ENCODE results near the gene XXYLT1.
A peak's percentile ranks its signal among the peaks of the same experiment; 100 is the strongest.
"Not testable (repeated sequence)": the region's sequence is repeated elsewhere in the genome, so short reads cannot be mapped to it uniquely, and the experiment has no call there.

Gene XXYLT1

DNA sequence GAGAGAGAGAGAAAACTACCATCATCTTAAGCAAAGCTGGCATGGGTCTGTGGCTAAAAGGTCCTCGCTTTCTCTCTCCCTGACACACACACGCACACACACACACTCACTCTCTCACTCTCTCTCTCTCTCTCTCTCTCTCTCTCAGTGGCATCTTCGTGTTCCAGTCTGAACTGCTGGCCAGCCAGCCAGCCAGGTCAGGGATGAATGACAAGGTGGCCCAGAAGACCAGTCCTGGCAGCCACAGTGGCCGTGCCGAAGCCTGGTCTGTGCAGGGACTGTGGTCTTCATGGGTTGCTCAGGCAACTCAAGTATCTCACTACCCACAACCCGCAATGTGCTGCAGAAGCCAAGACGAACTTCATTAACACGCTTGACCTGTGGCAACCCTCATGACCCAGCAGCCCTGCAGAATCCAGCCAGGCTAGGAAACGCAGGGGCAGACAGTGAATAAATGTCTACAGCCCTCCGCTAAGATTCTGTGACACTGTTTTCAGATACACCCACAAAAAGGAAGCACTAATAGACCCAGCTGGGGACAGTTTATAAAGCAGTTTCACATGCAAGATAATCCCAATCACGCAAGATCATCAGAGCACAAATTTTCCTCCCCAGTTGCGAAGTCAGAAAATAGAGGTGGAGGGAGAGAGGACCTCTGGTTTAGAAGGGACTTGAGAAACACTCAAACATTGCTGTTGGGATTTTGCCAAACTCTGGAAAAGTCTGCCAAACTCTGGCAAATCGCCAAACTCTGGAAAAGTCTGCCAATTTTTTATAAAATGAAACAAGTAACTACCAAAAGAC, 66.4 kb downstream of the XXYLT1 start:
- no peak for DNase-seq

DNA sequence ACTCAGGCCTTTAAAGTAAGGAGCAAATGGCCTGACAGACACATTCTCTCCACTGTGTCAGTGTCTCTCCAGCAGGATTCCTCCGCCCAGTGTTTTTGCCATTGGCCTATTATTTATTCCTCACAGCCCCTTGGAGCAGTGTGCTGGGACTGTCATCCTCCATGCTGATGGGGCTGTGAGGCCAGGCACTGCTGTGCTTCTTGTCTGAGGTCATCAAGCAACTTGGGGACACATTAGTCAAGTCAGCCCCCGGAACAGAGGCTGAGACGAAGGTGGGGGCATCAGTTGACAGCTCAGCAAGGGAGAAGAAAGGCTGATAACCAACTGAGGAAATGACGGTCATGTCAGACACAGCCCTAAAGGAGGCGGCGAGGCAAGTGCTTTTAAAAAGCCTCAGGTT, 67.4 kb downstream of the XXYLT1 start:
- DNase-seq: no peak

DNA sequence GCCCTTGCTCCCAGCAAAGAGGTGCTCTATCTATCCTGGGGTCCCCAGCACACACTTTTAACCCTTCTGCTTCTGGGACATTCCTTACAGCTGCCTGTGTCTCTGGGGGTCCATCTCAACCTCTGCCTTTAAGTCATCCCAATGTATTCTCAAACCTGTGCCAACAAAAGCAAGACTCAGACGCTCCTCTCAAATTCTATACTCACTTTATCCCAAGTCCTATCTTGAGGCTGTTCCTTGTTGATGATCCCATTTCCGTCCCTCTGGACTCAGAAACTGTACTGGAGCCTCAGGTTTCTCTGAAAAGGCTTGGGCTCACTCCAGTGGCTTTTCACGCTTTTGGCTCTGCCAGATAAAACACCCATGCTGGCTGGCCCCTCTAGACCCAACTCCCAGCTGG, 69.7 kb downstream of the XXYLT1 start:
- no peak for DNase-seq

DNA sequence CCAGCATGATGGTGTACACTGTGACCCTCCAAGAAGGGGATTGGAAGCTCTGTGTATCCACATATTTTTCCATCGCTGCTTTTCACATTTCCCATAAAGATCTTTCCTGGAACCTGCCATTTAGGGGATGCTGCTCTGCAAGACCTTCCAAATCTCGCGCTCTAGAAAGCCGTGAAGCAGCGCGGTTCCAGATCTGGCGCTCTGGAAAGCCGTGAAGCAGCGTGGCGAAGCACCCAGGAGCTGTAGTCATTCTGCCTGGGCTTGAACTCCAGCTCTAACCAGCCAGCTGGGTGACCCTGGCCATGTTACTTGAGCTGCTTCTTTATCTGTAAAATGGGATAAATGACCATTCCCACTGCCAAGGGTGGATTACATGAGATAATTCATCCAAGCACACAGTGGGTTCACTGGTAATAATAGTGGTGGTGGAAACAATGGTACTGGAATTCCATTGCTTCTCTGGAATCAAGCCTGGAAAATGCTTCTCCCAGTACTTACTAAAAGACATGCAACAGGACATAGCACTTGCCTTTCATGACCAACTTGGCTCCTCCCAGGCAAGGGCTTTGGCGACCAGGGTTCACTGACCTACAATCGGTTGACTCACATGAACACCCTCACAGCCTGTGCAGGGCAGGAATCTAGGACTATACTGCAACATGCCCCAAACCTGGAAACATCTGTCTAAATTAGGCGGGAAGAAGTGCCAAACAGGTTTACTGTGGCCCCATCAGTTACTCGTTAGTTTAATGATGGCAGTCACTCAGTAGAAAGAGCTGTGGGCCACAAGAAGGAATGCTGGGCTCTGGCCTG, 70.7 kb downstream of the XXYLT1 start:
- no peak for DNase-seq

DNA sequence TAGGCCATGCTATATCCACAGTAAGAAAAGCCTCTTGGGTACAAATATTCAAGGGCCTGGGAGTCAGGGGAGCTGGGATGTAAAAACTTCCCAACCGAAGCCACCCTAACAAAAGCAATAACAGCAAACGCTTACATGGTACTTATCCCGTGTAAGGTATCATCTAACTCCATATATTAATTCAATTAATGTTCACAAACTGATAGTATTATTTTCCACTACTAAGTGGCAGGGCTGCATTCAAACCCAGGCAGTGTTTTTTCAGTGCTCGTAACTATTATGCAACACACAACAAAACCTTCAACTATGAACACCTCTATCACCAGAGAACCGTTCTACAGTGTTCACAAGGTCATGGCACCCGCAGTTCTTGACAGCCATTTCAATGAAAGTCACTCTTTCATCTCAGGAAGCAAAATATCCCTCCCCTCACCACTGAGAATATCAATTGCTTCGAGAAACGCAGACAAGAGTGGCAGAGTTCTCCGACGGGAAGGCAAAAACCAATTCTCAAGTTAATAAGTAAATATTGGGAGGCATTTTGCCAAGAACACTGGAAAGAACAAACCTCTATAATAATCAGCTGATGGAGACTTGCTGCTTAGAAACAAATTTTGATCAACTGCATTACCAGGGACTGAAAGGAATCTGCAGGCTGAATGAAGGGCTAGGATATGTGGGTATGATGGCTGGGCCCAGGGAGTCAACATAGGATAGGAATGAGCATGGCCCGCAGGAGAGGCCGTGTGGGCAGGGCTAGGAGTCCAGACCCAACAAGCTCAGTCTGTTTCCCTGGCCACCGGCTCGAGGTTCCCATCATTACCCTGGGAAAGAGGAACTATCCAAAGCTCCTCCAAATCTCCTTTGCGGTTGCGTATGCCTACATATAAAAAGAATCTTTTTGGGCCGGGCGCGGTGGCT, 72.3 kb downstream of the XXYLT1 start:
- DNase-seq: no peak

DNA sequence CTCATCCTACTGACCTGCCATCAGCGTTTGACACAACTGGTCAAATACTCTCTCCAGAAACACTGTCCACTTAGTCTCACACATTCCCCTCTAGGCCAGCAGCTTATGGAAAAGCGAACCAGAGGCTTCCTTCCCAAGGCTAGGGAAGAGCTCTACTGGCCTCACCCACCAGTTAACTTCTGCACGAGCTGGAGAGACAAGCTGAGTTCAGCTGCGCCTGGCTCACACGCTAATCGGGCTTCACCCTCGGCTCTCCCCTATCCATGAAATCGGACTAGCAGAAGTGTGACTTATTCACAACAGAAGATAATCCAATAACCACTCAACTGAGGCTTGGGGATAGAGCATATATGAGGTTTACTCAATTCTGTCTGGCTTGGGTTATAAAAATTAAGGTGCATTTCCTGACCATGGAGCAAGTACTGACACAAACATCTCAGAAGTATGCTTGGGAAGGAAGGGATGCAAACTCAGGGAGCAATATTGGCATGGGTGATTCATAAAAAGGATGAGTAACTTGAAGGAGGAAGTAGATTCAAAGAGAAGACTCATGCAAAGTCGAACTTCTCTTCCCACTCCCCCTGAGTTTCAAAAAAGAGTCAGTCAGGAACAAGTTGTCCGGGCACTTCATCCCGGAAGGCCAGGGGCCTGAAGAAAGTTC, 73.1 kb downstream of the XXYLT1 start:
- no peak for DNase-seq

DNA sequence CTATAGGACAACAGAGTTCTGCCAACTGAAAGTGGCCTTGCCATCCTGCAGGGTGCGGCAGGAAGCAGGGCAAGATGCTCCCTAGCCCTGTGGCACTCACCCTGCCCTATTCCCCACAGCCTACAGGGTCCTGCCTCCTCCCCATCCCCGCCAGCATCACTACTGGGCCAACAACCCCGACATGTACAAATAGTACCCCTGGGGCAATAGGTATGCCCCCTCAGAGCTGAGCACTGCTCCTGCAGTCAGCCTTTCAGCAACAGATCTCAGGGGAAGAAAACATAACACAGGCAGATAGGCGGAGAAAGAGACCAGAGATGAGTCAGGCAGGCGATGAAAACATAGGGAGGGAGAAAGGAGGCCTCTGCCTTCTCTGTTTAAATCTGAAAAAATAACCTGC, 74.7 kb downstream of the XXYLT1 start:
- DNase-seq: no peak

DNA sequence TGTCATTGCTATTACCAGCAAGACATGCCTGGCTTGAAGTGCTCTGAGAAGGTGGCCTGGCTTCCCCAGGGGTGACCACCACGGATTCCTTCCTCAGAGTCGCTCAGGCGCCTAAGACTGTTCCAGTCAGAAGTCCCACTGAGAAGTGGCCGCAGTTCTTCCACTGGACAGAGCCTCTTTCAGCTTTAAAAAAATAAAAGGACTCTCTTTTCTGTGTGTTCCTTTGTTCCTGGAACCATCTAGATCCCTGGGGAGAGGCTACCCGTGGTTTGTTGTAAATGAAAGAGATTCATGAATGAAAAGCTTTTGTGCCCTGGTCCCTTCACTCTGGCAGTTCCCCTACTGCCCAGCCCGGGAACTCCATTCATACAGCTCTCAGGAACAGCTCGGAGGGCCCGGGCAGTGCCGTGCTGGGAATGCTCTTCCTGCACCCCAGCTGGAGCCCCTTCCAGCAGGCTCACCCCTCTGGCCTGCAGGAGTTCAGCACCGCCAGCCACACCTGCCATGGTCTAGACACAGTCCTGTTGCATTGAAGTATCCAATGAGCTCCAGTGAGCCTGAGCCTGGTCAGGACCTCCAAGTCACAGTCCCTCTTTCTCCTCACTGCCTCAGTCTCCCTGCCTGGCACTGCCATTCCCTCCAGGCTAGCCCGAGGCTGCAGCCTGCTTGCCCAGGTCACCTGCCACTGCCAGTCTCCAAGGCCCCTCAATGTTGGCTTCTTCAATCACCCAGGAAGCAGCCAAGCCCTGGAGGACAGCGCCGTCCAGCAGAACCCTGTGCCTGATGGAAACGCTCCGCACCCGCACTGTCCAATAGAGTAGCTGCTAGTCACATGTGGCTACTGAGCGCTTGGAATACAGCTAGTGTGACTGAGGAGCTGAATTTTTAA, 75.4 kb downstream of the XXYLT1 start:
- peak; percentile 77 for DNase-seq

DNA sequence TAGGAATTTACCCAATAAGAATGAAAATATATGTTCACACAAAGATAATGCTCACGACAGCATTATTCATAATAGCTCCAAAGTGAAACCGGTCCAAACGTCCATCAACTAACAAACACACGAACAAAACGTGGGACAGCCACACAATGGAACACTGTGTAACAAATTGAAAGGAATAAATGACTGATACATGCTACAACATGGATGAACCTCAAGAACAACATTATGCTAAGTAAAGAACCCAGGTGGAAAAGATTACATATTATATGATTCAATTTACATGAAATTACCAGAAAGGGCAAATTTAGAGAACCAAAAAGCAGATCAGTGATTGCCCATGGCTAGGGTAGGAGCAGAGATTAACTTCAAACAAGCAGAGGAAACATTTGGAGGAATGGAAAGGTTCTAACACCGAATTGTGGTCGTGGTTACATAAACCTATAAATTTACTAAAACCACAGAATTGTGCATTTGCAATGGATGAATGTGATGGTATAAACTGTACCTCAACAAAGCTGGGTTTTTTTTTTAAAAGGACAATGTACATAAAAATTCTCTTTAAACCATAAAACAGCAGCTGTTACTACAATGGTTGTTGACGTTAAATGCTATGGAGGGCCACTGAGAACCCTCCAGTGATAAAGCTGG, 76.3 kb downstream of the XXYLT1 start:
- peak; percentile 57 for DNase-seq

DNA sequence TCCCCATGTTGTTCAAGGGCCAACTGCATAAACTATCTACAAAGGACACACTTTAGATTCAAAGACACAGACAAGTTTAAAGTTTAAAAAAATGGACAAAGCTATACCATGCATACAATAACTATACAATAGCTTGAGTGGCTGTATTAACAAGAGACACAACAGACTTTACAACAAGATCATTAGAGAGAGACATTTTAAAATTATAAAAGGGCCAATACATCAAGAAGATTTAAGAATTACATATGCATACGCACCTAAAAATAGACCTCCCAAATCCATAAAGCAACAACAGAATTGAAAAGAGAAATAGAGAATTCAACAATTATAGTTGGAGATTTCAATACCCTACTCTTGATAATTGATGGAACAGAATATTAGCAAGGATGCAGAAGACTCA, 79.4 kb downstream of the XXYLT1 start:
- no peak for DNase-seq

DNA sequence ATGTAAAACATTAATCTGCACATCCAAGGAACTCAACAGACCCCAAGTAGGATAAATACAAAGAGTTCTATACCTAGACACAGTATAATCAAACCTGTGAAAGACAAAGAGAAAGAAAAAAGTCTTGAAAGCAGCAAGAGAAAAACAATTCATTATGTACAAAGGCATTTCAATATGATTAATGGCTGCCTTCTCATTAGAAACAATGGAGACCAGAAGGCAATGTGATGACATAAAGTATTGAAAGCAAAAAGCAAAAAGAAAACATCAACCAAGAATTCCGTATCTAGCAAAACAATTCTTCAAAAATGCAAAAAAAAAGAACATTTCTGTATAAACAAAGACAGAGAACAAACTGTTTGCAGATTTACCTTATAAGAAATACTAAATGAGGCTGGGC, 81.1 kb downstream of the XXYLT1 start:
- no peak for DNase-seq

DNA sequence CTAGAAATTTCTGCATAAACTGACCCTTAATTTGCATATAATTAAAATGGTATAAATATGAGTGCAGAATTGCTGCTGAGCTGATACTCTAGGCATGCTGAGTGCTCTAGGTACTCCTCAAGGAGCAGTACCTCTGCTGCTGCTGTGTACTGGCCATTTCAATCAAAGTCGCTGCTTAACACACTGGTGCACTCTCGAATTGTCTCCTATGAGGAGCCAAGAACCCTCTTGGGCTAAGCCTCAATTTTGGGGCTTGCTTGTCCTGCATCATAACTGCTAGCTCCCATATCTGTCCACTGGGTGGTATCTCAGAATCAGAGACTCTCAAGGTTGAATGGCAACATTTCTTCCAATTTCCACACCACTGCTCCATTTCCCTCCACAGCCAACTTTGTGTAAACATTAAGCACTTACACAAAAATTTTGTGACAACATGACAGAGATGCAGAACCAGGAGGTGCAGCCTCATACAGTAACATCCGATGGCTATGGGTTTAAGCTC, 82.5 kb downstream of the XXYLT1 start:
- DNase-seq: no peak

DNA sequence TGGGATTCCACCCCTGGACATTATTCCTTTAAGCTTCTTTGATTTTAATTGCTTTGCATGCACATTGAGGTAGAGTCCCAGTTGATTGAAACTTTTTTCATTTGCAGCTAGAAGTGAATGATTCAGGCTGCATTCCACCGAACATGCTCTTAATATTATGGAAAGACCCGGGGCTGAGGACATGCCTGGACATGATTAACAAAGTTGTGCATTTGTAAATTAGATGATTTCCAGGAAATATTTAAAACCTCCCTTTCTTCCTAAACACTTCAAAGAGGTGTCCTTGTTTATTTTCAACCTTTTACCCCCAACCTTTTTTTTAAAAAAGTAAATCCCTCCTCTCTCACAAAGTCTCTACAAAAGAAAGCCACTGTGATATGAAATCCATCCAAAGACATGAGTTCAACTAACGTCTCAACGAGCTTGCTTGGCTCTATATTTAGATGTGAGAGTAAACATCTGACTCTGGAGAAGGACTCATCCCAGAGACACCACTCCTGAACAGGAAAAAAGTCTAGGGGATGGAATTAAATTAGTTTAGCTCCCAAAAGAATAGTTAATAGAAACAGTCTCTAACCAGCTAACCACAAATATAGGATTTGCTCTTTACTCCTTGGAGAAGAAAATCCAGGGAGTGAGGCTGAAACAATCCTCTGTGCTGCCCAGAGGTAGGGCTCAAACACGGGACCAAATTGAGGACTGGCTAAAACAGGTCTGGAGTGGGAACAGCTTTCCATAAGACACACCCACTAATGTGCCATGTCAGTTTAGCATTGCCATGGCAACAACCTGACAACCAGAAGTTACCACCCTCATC, 83.1 kb downstream of the XXYLT1 start:
- peak; percentile 24 for DNase-seq

DNA sequence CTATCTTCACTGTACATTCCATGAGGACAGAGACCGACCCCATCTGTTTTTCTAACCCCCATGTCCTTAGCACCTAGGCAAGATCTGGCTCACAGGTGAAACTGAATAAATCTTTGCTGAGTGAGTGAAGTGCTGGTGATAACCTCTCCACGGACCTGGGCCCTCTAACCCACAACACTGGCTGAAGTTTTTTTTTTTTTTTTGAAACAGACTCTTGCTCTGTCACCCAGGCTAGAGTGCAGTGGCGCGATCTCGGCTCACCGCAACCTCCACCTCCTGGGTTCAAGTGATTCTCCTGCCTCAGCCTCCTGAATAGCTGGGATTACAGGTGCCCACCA, 84.3 kb downstream of the XXYLT1 start:
- DNase-seq: not testable (repeated sequence)

DNA sequence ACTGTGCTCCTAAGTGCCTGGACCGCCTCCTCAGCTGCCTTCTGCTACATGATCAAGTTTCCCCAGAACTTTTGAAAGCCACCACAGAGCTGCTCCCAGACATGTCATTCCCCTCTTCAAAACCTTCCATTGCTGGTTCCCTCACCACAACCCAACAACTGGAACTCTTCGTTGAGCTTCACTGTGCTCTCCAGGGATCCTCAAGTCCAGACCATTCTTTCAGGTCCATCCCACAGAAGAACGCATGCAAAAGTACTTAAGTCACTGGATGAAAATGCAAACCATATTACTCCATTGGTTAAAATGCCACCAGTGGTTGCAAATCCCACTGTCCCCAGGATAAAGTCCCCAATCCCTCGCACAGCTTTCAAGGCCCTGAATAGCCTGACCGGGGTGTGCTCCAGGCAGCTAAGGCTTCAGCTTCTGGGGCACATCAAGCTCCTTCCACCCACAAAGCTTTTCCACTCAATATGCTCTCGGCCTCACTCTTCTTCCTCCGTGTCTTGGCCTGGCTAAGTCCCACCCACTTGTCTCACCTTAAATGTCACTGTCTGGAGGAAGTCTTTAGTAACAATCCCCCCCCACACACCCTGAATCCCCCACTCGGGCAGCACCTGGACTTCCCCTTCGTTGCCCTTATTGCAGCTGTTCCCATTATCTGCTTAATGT, 84.8 kb downstream of the XXYLT1 start:
- DNase-seq: no peak

DNA sequence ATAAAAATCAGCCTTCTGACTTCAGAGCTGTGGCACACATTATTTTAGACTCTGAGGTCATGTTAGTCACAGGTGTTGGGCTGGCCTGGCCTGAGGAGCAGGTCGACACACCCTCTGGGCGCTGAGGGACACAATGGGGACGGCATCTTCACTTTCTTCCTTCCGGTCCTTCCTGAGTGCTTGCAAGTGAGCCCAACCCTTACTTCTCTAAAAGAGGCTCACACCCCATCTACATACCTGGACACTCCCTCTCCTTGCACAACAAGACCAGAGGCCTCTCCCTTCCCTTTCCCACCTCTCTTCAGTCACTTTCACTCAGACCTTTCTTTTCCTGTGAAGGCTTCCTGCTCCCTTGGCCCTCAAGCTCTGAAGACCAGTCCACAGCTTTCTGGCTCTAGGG, 85.4 kb downstream of the XXYLT1 start:
- DNase-seq: no peak

DNA sequence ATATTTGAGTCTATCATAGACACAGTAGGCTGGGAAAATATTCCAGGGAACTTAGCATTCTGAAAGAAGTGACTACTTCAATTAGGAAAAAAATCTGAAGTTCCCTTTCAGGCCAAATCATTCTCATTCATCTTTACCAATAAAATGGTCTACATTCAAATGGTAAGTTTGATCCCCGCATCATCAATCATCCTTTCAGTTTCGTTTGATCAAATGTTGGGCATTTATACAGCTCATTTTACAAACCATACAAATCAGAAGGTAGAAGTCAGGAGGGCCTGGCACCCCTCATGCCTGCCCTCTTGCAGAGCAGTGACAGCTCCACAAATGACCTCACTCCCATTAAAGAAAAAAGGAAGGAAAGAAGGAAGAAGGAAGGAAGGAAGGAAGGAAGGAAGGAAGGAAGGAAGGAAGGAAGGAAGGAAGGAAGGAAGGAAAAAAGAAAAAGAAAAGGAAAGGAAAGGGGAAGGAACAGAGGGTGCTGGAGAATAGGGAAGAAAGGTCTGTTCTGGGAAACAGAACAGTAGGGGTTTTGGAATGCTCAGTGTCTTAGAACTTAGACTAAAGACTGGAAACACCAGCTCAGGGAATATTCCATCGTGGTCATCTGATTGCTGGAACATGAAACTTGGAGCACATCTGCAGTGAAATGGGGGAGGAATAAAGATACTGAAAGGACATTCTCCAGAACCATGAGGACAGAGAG, 86.1 kb downstream of the XXYLT1 start:
- no peak for DNase-seq

DNA sequence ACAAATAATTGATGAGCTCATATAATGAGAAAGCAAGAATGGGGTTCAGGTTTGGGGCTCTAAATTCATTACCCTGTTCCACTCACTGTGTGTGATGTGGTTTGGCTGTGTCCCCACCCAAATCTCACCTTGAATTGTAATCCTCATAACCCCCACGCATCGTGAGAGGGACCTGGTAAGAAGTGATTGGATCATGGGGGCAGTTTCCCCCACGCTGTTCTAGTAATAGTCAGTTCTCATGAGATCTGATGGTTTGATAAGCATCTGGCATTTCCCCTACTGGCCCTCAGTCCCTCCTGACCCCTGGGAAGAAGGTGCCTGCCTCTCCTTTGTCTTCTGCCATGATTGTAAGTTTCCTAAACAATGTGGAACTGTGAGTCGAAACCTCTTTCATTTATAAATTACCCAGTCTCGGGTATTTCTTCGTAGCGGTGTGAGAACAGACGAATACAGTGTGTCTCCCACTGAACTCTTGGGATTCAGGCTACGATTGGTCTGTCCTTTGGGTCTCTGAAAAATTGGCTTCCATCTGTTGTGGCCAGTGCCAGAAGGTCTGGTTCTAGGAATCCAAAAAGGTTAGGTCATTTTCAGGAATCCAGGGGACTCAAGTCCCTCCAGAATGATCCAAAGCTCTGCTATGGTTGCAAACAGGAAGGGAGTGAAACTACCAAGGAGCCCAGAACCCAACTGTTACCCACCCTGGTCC, 87.7 kb downstream of the XXYLT1 start:
- DNase-seq: no peak
